Measurements from ENCODE around the gene CEP78. TPM values are rescaled to one million over a fixed set of nuclear protein-coding genes. Genes with fewer than 3 reads are reported as not detected.
"Not testable (repeated sequence)": the region's sequence is repeated elsewhere in the genome, so short reads cannot be mapped to it uniquely, and the experiment has no call there.

CEP78 gene
- total RNA-seq, 1 experiment from 2014 or later: 57.8 TPM

- Histone ChIP-seq H3K79me2 (ENCODE audit: insufficient read depth, low read length) (no peaks in the 10 kb centered on the region), H3T11ph (ENCODE audit: low read length) (no peak overlapping the region), H3K27me3 (ENCODE audit: insufficient read depth, low read length) (no peaks in the 10 kb centered on the region), H3K14ac (ENCODE audit: insufficient read depth, low read length) (no peak overlapping the region), H3K9ac (ENCODE audit: extremely low read depth, insufficient read length, low read length) (no peak overlapping the region), H2BK12ac (ENCODE audit: insufficient read length, low read depth, low read length) (no peak overlapping the region), H3K23ac (ENCODE audit: insufficient read length, low read depth, low read length) (no peak overlapping the region), H3K9me3 (ENCODE audit: control insufficient read depth, low read depth, low read length) (no peaks in the 10 kb centered on the region), H3K4ac (ENCODE audit: low read depth, low read length) (no peak overlapping the region), H3K4me2 (ENCODE audit: insufficient read depth, insufficient read length, low read length) (no peak overlapping the region), H3K18ac (ENCODE audit: insufficient read length, low read depth, low read length) (no peak overlapping the region), H2BK120ac (ENCODE audit: low read depth, low read length, poor library complexity, severe bottlenecking) (no peak overlapping the region), H4K20me1 (ENCODE audit: control insufficient read depth, insufficient read depth, insufficient read length) (no peaks in the 10 kb centered on the region), H3K23me2 (ENCODE audit: insufficient read length, low read depth, low read length, poor library complexity, severe bottlenecking) (peaks cover 4% of the 10 kb centered on the region), H3K79me1 (ENCODE audit: insufficient read depth, low read depth, low read length, poor library complexity, severe bottlenecking) (no peaks in the 10 kb centered on the region), H4K91ac (ENCODE audit: insufficient read length, low read depth, low read length) (no peak overlapping the region), H3K4me1 (ENCODE audit: insufficient read depth, low read length) (no peaks in the 10 kb centered on the region), H2BK20ac (ENCODE audit: low read depth, low read length, poor library complexity, severe bottlenecking) (no peak overlapping the region), H2AK5ac (ENCODE audit: insufficient read length, low read length) (no peak overlapping the region), H2BK5ac (ENCODE audit: insufficient read length, low read length) (no peak overlapping the region), H4K8ac (replicated peaks; ENCODE audit: insufficient read length, low read depth, low read length) (no peak overlapping the region), H2BK15ac (ENCODE audit: low read depth, low read length) (no peak overlapping the region), H3K56ac (ENCODE audit: insufficient read length, low read depth, low read length) (no peak overlapping the region), H3K27ac (ENCODE audit: insufficient read length, low read depth, low read length) (no peak overlapping the region), H4K5ac (ENCODE audit: insufficient read length, low read depth, low read length) (no peak overlapping the region), H2AFZ (ENCODE audit: low read length) (no peak overlapping the region)
- no peaks in the 10 kb centered on the region; a peak in 3 of 4 replicates for H3K4me1 Mint-ChIP-seq
- no peak for DNase-seq
- WGBS (ENCODE audit: extremely low coverage, insufficient read length, low lambda C conversion rate): no CpG with 5 or more reads among the region's 3 CpGs
- H3K4me3 Mint-ChIP-seq: no peak overlapping the region
- H3K9me3 Mint-ChIP-seq: no peaks in the 10 kb centered on the region
- H3K36me3 Mint-ChIP-seq (ENCODE audit: insufficient read depth in 1 of 3, low read depth in 3 of 3): no peaks in the 10 kb centered on the region
- no peak for TF ChIP-seq CTCF (conservative IDR thresholded peaks at IDR 0.05)
- no peak overlapping the region for H3K27ac Mint-ChIP-seq
- no peaks in the 10 kb centered on the region; the same call in 1 of the 2 replicates for H3K27me3 Mint-ChIP-seq (ENCODE audit: low read depth)
Measured at GRCh38 chr9:78230761-78231160, 5.1 kb upstream of the CEP78 start.

- H3K27ac Mint-ChIP-seq; H3K14ac ChIP-seq (ENCODE audit: insufficient read depth, low read length); H3T11ph ChIP-seq (ENCODE audit: low read length); H3K4ac ChIP-seq (ENCODE audit: low read depth, low read length); H2BK20ac ChIP-seq (ENCODE audit: low read depth, low read length, poor library complexity, severe bottlenecking); H3K23me2 ChIP-seq (ENCODE audit: insufficient read length, low read depth, low read length, poor library complexity, severe bottlenecking); H3K79me1 ChIP-seq (ENCODE audit: insufficient read depth, low read depth, low read length, poor library complexity, severe bottlenecking); H3K27me3 ChIP-seq (ENCODE audit: insufficient read depth, low read length); H3K4me2 ChIP-seq (ENCODE audit: insufficient read depth, insufficient read length, low read length); H2BK120ac ChIP-seq (ENCODE audit: low read depth, low read length, poor library complexity, severe bottlenecking); DNase-seq; H3K9me3 ChIP-seq (ENCODE audit: control insufficient read depth, low read depth, low read length); H2AK5ac ChIP-seq (ENCODE audit: insufficient read length, low read length); H2BK12ac ChIP-seq (ENCODE audit: insufficient read length, low read depth, low read length); H3K4me1 Mint-ChIP-seq; H3K56ac ChIP-seq (ENCODE audit: insufficient read length, low read depth, low read length); H3K27ac ChIP-seq (ENCODE audit: insufficient read length, low read depth, low read length); H4K8ac ChIP-seq (replicated peaks; ENCODE audit: insufficient read length, low read depth, low read length); H4K5ac ChIP-seq (ENCODE audit: insufficient read length, low read depth, low read length); H2BK15ac ChIP-seq (ENCODE audit: low read depth, low read length); H3K79me2 ChIP-seq (ENCODE audit: insufficient read depth, low read length); H3K18ac ChIP-seq (ENCODE audit: insufficient read length, low read depth, low read length); H3K9ac ChIP-seq (ENCODE audit: extremely low read depth, insufficient read length, low read length); H2BK5ac ChIP-seq (ENCODE audit: insufficient read length, low read length); H3K36me3 Mint-ChIP-seq (ENCODE audit: insufficient read depth in 1 of 3, low read depth in 3 of 3); H3K9me3 Mint-ChIP-seq; H3K4me1 ChIP-seq (ENCODE audit: insufficient read depth, low read length); H3K27me3 Mint-ChIP-seq (ENCODE audit: low read depth); H4K20me1 ChIP-seq (ENCODE audit: control insufficient read depth, insufficient read depth, insufficient read length); H4K91ac ChIP-seq (ENCODE audit: insufficient read length, low read depth, low read length); H2AFZ ChIP-seq (ENCODE audit: low read length); H3K23ac ChIP-seq (ENCODE audit: insufficient read length, low read depth, low read length); H3K4me3 Mint-ChIP-seq: not testable (repeated sequence)
- no CpG with 5 or more reads among the region's 5 CpGs for WGBS (ENCODE audit: extremely low coverage, insufficient read length, low lambda C conversion rate)
Measured at GRCh38 chr9:78232471-78232870, 3.4 kb upstream of the CEP78 start.
